Neuron (in vitro differentiated cells): Measurements from ENCODE around the gene COX7B2.

Source experiments
- H2AFZ ChIP-seq: one replicate; pipeline ENCODE4 v1.6.1; 2013; ENCODE audit warnings: low read depth, mild to moderate bottlenecking, inconsistent platforms, low read length, moderate library complexity
- H3K27me3 ChIP-seq: one replicate; pipeline ENCODE4 v1.6.1; 2013; ENCODE audit warnings: low read length; ENCODE audit not compliant: insufficient read depth
- H3K36me3 ChIP-seq: one replicate; pipeline ENCODE4 v1.6.1; 2013; ENCODE audit warnings: low read length; ENCODE audit not compliant: insufficient read depth
- H3K4me1 ChIP-seq: one replicate; pipeline ENCODE4 v1.6.1; 2013; ENCODE audit warnings: low read length; ENCODE audit not compliant: insufficient read depth
- H3K4me3 ChIP-seq: 2 replicates; pipeline ENCODE4 v1.5.1; 2013; ENCODE audit warnings: mild to moderate bottlenecking, low read length, moderate library complexity
- H3K9me3 ChIP-seq: one replicate; pipeline ENCODE4 v1.6.1; 2013; ENCODE audit warnings: low read length

The COX7B2 gene

GRCh38 chr4:46933686-46934085 is 24.6 kb upstream of the COX7B2 start:
- H3K27me3 ChIP-seq = no peaks in the 10 kb centered on the region
- no peaks in the 10 kb centered on the region for H3K4me1 ChIP-seq
- no peak overlapping the region for H3K4me3 ChIP-seq
- H2AFZ ChIP-seq = no peak overlapping the region
- no peaks in the 10 kb centered on the region for H3K36me3 ChIP-seq
- no peaks in the 10 kb centered on the region for H3K9me3 ChIP-seq

- no peaks in the 10 kb centered on the region for H3K9me3 ChIP-seq
- no peaks in the 10 kb centered on the region for H3K4me1 ChIP-seq
- no peak overlapping the region for H3K4me3 ChIP-seq
- H2AFZ ChIP-seq = no peak overlapping the region
- no peaks in the 10 kb centered on the region for H3K27me3 ChIP-seq
- no peaks in the 10 kb centered on the region for H3K36me3 ChIP-seq
These were observed 22.9 kb upstream of the COX7B2 start for GRCh38 chr4:46931981-46932380.

- Histone ChIP-seq H3K9me3 (no peaks in the 10 kb centered on the region), H3K4me3 (no peak overlapping the region), H3K27me3 (no peaks in the 10 kb centered on the region), H3K36me3 (no peaks in the 10 kb centered on the region), H3K4me1 (no peaks in the 10 kb centered on the region), H2AFZ (no peak overlapping the region)
These were observed 21.8 kb upstream of the COX7B2 start for GRCh38 chr4:46930891-46931290.

- Histone ChIP-seq H3K4me1 (no peaks in the 10 kb centered on the region), H2AFZ (no peak overlapping the region), H3K9me3 (no peaks in the 10 kb centered on the region), H3K4me3 (no peak overlapping the region), H3K27me3 (no peaks in the 10 kb centered on the region), H3K36me3 (no peaks in the 10 kb centered on the region)
These were observed 18.2 kb upstream of the COX7B2 start for GRCh38 chr4:46927201-46927600.

GRCh38 chr4:46924789-46925529 is 15.9 kb upstream of the COX7B2 start:
- no peaks in the 10 kb centered on the region for H3K9me3 ChIP-seq
- no peaks in the 10 kb centered on the region for H3K36me3 ChIP-seq
- H2AFZ ChIP-seq = no peak overlapping the region
- H3K27me3 ChIP-seq = no peaks in the 10 kb centered on the region
- no peak overlapping the region for H3K4me3 ChIP-seq
- H3K4me1 ChIP-seq = no peaks in the 10 kb centered on the region

- H3K36me3 ChIP-seq = no peaks in the 10 kb centered on the region
- no peaks in the 10 kb centered on the region for H3K27me3 ChIP-seq
- no peak overlapping the region for H3K4me3 ChIP-seq
- no peaks in the 10 kb centered on the region for H3K4me1 ChIP-seq
- no peak overlapping the region for H2AFZ ChIP-seq
- H3K9me3 ChIP-seq = no peaks in the 10 kb centered on the region
These were observed 13.2 kb upstream of the COX7B2 start for GRCh38 chr4:46922205-46922604.

- H3K27me3 ChIP-seq = no peaks in the 10 kb centered on the region
- no peaks in the 10 kb centered on the region for H3K36me3 ChIP-seq
- no peak overlapping the region for H2AFZ ChIP-seq
- H3K9me3 ChIP-seq = no peaks in the 10 kb centered on the region
- no peaks in the 10 kb centered on the region for H3K4me1 ChIP-seq
- H3K4me3 ChIP-seq = no peak overlapping the region
These were observed 897 bp downstream of the COX7B2 start for GRCh38 chr4:46908148-46908547.

GRCh38 chr4:46900082-46900481 is 9.0 kb downstream of the COX7B2 start:
- Histone ChIP-seq H3K36me3 (no peaks in the 10 kb centered on the region), H3K4me1 (no peaks in the 10 kb centered on the region)

GRCh38 chr4:46894826-46895225 is 14.2 kb downstream of the COX7B2 start:
- Histone ChIP-seq H3K9me3 (no peaks in the 10 kb centered on the region), H3K4me1 (no peaks in the 10 kb centered on the region), H2AFZ (no peak overlapping the region), H3K4me3 (no peak overlapping the region), H3K27me3 (no peaks in the 10 kb centered on the region), H3K36me3 (no peaks in the 10 kb centered on the region)

More at GRCh38 chr4:46900082-46900481, 9.0 kb downstream of the COX7B2 start:
- Histone ChIP-seq H3K27me3 (no peaks in the 10 kb centered on the region), H3K4me3 (no peak overlapping the region), H2AFZ (no peak overlapping the region), H3K9me3 (no peaks in the 10 kb centered on the region)

- no peaks in the 10 kb centered on the region for H3K9me3 ChIP-seq
- no peaks in the 10 kb centered on the region for H3K27me3 ChIP-seq
- H2AFZ ChIP-seq = no peak overlapping the region
- no peaks in the 10 kb centered on the region for H3K36me3 ChIP-seq
- H3K4me1 ChIP-seq = no peaks in the 10 kb centered on the region
- no peak overlapping the region for H3K4me3 ChIP-seq
These were observed 19.0 kb downstream of the COX7B2 start for GRCh38 chr4:46890056-46890455.

GRCh38 chr4:46889410-46889809 is 19.6 kb downstream of the COX7B2 start:
- Histone ChIP-seq H3K27me3 (no peaks in the 10 kb centered on the region), H3K4me1 (no peaks in the 10 kb centered on the region), H3K36me3 (no peaks in the 10 kb centered on the region), H3K9me3 (no peaks in the 10 kb centered on the region), H3K4me3 (no peak overlapping the region), H2AFZ (no peak overlapping the region)

GRCh38 chr4:46886711-46887110 is 22.3 kb downstream of the COX7B2 start:
- Histone ChIP-seq H2AFZ (no peak overlapping the region), H3K9me3 (no peaks in the 10 kb centered on the region), H3K4me1 (no peaks in the 10 kb centered on the region), H3K4me3 (no peak overlapping the region), H3K36me3 (no peaks in the 10 kb centered on the region), H3K27me3 (no peaks in the 10 kb centered on the region)

GRCh38 chr4:46878641-46879040 is 30.4 kb downstream of the COX7B2 start:
- Histone ChIP-seq H3K4me1 (no peaks in the 10 kb centered on the region), H3K36me3 (no peaks in the 10 kb centered on the region), H2AFZ (no peak overlapping the region), H3K9me3 (no peaks in the 10 kb centered on the region), H3K4me3 (no peak overlapping the region), H3K27me3 (no peaks in the 10 kb centered on the region)

- no peak overlapping the region for H3K4me3 ChIP-seq
- no peaks in the 10 kb centered on the region for H3K27me3 ChIP-seq
- H3K36me3 ChIP-seq = no peaks in the 10 kb centered on the region
- H2AFZ ChIP-seq = no peak overlapping the region
- no peaks in the 10 kb centered on the region for H3K9me3 ChIP-seq
- H3K4me1 ChIP-seq = no peaks in the 10 kb centered on the region
These were observed 34.2 kb downstream of the COX7B2 start for GRCh38 chr4:46874811-46875210.
